Omental fat pad (tissue), 4 donors: ENCODE results near the gene CENPO. TPM values are rescaled to one million over a fixed set of nuclear protein-coding genes. Genes with fewer than 3 reads are reported as not detected.

Experiments
- ATAC-seq: fragments of 150-250 bp; one replicate; pipeline ENCODE4 v1.9.1; 2016; ENCODE audit warnings: mild to moderate bottlenecking, moderate library complexity; ENCODE audit not compliant: low FRiP score
- DNase-seq: peaks from one replicate; pipeline ENCODE4 v3.0.0-alpha.2; 2019; ENCODE audit warnings: low spot score
- total RNA-seq, 4 donors: library from RNA; depleted of rRNA; stranded (reverse); fragments of >200 nt; gene quantifications; one replicate each; pipeline ENCODE4 v1.1.0, GENCODE V29; 2016
- TF ChIP-seq, protein P1 (sequence below), 3 donors: fragments of 450-650 bp; IDR thresholded peaks; one replicate each; pipeline ENCODE4 v1.5.1; 2016 to 2017; ENCODE audit warnings: antibody characterized with exemption in 3 of 3, mild to moderate bottlenecking in 3 of 3, moderate library complexity in 2 of 3

The CENPO gene
- total RNA-seq, 4 donors from 2014 or later = 1.9 to 14.2 (median 6.1) TPM

- DNase-seq (no peak), ATAC-seq (no peak)
- TF ChIP-seq, protein P1, sequence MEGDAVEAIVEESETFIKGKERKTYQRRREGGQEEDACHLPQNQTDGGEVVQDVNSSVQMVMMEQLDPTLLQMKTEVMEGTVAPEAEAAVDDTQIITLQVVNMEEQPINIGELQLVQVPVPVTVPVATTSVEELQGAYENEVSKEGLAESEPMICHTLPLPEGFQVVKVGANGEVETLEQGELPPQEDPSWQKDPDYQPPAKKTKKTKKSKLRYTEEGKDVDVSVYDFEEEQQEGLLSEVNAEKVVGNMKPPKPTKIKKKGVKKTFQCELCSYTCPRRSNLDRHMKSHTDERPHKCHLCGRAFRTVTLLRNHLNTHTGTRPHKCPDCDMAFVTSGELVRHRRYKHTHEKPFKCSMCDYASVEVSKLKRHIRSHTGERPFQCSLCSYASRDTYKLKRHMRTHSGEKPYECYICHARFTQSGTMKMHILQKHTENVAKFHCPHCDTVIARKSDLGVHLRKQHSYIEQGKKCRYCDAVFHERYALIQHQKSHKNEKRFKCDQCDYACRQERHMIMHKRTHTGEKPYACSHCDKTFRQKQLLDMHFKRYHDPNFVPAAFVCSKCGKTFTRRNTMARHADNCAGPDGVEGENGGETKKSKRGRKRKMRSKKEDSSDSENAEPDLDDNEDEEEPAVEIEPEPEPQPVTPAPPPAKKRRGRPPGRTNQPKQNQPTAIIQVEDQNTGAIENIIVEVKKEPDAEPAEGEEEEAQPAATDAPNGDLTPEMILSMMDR (IDR thresholded peaks at IDR 0.05) = no peak
These were observed 24.6 kb upstream of the CENPO start for GRCh38 chr2:24768601-24769000.

DNA sequence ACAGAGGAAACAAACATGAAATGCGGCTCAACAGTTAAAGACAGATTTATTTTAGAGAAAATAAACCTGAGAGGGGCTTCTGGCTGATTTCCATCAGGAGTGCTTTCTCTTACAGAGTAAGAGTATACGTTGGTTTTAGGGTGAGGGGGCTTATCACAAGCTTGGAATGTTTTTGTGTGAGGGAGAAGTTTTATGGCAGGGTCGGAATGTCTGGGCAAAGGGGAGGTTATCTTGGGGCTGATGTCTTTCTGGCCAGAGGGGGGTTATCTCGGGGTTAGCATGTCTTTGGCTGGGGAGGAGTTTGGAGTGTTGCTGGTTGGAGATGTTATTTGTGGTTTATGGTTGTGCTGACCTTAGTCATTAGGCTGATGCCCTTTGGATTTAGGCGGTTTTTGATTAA is 22.2 kb upstream of the CENPO start:
- DNase-seq (no peak), ATAC-seq (no peak)
- TF ChIP-seq, protein P1 (IDR thresholded peaks at IDR 0.05) = no peak

- DNase-seq (no peak), ATAC-seq (no peak)
- TF ChIP-seq, protein P1 (IDR thresholded peaks at IDR 0.05) = no peak
These were observed 21.2 kb upstream of the CENPO start for GRCh38 chr2:24771764-24772586.

GRCh38 chr2:24774373-24774772 is 18.9 kb upstream of the CENPO start:
- ATAC-seq = no peak
- no peak for DNase-seq
- TF ChIP-seq, protein P1 (IDR thresholded peaks at IDR 0.05) = no peak

- DNase-seq (no peak), ATAC-seq (no peak)
- TF ChIP-seq, protein P1 (IDR thresholded peaks at IDR 0.05) = no peak
These were observed 14.1 kb upstream of the CENPO start for GRCh38 chr2:24779116-24779515.

GRCh38 chr2:24783641-24784040 is 9.6 kb upstream of the CENPO start:
- ATAC-seq (no peak), DNase-seq (no peak)
- TF ChIP-seq, protein P1 (IDR thresholded peaks at IDR 0.05) = no peak
